ENCODE data around the gene TEP1. TPM values are rescaled to one million over a fixed set of nuclear protein-coding genes. Genes with fewer than 3 reads are reported as not detected.

TEP1 gene
- total and polyA plus RNA-seq, 2 of the 8 experiments (the other 6 are each of a cell fraction or from before 2014, with no cell fraction given): 6.9 to 10.7 TPM

GRCh38 chr14:20438664-20439063, 25.4 kb upstream of the TEP1 start:
- CTCF ChIA-PET (ENCODE audit: partially characterized antibody): interaction anchor here (1.0 to 1.1 kb wide), 3 partner anchors 9 to 24 kb away, joined by 3 to 4 read pairs (median 3); no protein-coding TSS in a partner anchor
- Histone ChIP-seq H2BK20ac (ENCODE audit: low read length) (no peak overlapping the region), H3K56ac (replicated peaks; ENCODE audit: insufficient read length, low read depth, low read length) (no peak overlapping the region), H3K23ac (ENCODE audit: insufficient read length) (no peak overlapping the region), H4K8ac (ENCODE audit: extremely low read depth, insufficient read depth, low read length) (no peak overlapping the region), H3K23me2 (ENCODE audit: low read depth, low read length) (no peaks in the 10 kb centered on the region), H2BK5ac (ENCODE audit: low read depth, low read length) (no peak overlapping the region), H4K20me1 (replicated peaks in 1 of 2; ENCODE audit: control insufficient read depth in 1 of 2, insufficient read depth in 2 of 2, low read length in 2 of 2) (no peaks in the 10 kb centered on the region), H3K9me3 (ENCODE audit: insufficient read depth in 2 of 2, low read depth in 1 of 2, low read length in 1 of 2) (no peaks in the 10 kb centered on the region), H3K27me3 (replicated peaks in 1 of 4; ENCODE audit: control insufficient read depth in 3 of 4, extremely low read depth in 1 of 4, insufficient read depth in 3 of 4, low read length in 3 of 4) (peaks cover 0 to 20% (median 14%) of the 10 kb centered on the region in 4 experiments; a peak in 5 of 7 replicates), H3K14ac (ENCODE audit: insufficient read length) (no peak overlapping the region), H2AK5ac (ENCODE audit: low read depth, low read length) (no peak overlapping the region), H3K18ac (ENCODE audit: extremely low read depth, low read length) (no peak overlapping the region), H4K5ac (ENCODE audit: insufficient read length, low read depth, low read length) (no peak overlapping the region), H3K9ac (replicated peaks in 1 of 4; ENCODE audit: extremely low read depth in 1 of 4, low read depth in 3 of 4, low read length in 3 of 4) (no peak overlapping the region; a peak in 1 of 7 replicates), H3K36me3 (ENCODE audit: control insufficient read depth in 2 of 4, insufficient read depth in 4 of 4, low read length in 3 of 4) (no peaks in the 10 kb centered on the region), H3K27ac (ENCODE audit: low read depth, low read length) (no peak overlapping the region), H3K4me2 (ENCODE audit: insufficient read depth in 1 of 2, low read depth in 2 of 2, low read length in 2 of 2) (no peak overlapping the region), H3K79me1 (ENCODE audit: low read depth, low read length) (no peaks in the 10 kb centered on the region), H2BK12ac (ENCODE audit: low read depth, low read length) (no peak overlapping the region), H3K4me3 (ENCODE audit: extremely low read depth in 1 of 4, insufficient read depth in 2 of 4, low read depth in 3 of 4, low read length in 4 of 4) (no peak overlapping the region), H2AFZ (ENCODE audit: low read length) (no peak overlapping the region), H2BK15ac (ENCODE audit: low read length) (no peak overlapping the region), H3K79me2 (ENCODE audit: control insufficient read depth in 1 of 2, insufficient read depth in 2 of 2, low read length in 2 of 2) (no peaks in the 10 kb centered on the region), H3K4ac (replicated peaks; ENCODE audit: insufficient read length, low read depth, low read length) (no peak overlapping the region), H4K91ac (replicated peaks; ENCODE audit: insufficient read length, low read length) (no peak overlapping the region), H2BK120ac (replicated peaks; ENCODE audit: low read depth, low read length) (no peak overlapping the region), H3K4me1 (replicated peaks in 1 of 4; ENCODE audit: control insufficient read depth in 3 of 4, insufficient read depth in 4 of 4, low read length in 3 of 4) (peaks cover 4 to 10% (median 9%) of the 10 kb centered on the region in 4 experiments; a peak in 6 of 7 replicates)
- DNase-seq (ENCODE audit: low read depth in 1 of 2, low spot score in 2 of 2) (no peak), FAIRE-seq (no peak)
- 91% methylated on average over 7 of the region's 7 CpGs; no CpG with 5 or more reads in 1 of the 2 experiments for WGBS, 2 experiments (ENCODE audit: extremely low coverage in 1 of 2, insufficient coverage in 1 of 2, insufficient read length in 1 of 2, insufficient replicate concordance in 2 of 2, low coverage in 1 of 2, low lambda C conversion rate in 2 of 2, missing lambda C conversion rate in 1 of 2)
- POLR2A ChIA-PET (ENCODE audit: partially characterized antibody): interaction anchor here (6.0 kb wide), 1 partner anchor 9 kb away, joined by 54 read pairs; no protein-coding TSS in a partner anchor
- TF ChIP-seq CHD1 (IDR thresholded peaks at IDR 0.05; ENCODE audit: low read depth, low read length): no peak
- no peak for TF ChIP-seq TCF12 (IDR thresholded peaks at IDR 0.05; ENCODE audit: low read depth, low read length)
- TF ChIP-seq RBBP5 (IDR thresholded peaks at IDR 0.05; ENCODE audit: borderline replicate concordance, low read depth, low read length): no peak
